GM23338 (cell line): Measurements from ENCODE around the gene TRAPPC2. TPM values are rescaled to one million over a fixed set of nuclear protein-coding genes. Genes with fewer than 3 reads are reported as not detected.

ENCODE experiments used
- ATAC-seq: fragments of 200-7000 bp; cut with Tn5 transposase; 3 replicates; pipeline ENCODE4 v1.9.1; 2020
- DNase-seq: peaks from one replicate; pipeline ENCODE4 v3.0.0-alpha.2; 2015; ENCODE audit warnings: low spot score
- H2AFZ ChIP-seq: fragments of 200-600 bp; sonication (generic); 2 replicates; pipeline ENCODE4 v1.8.0; 2016; ENCODE audit warnings: antibody characterized with exemption, mild to moderate bottlenecking, moderate library complexity
- H3F3A ChIP-seq: fragments of 200-600 bp; sonication (generic); replicated peaks from 2 replicates; pipeline ENCODE4 v1.8.0; 2017; ENCODE audit warnings: antibody characterized with exemption, mixed run types, low read depth
- H3K27ac ChIP-seq: fragments of 200-600 bp; sonication (generic); 2 replicates; pipeline ENCODE4 v1.6.1; 2016; ENCODE audit warnings: low read depth
- H3K27me3 ChIP-seq: fragments of 200-600 bp; sonication (generic); 2 replicates; pipeline ENCODE4 v1.8.0; 2016; ENCODE audit warnings: mild to moderate bottlenecking, mixed run types, moderate library complexity; ENCODE audit not compliant: insufficient read depth
- H3K36me3 ChIP-seq: fragments of 200-600 bp; sonication (generic); 2 replicates; pipeline ENCODE4 v1.8.0; 2016; ENCODE audit warnings: mild to moderate bottlenecking; ENCODE audit not compliant: insufficient read depth
- H3K4me1 ChIP-seq: fragments of 200-600 bp; sonication (generic); 2 replicates; pipeline ENCODE4 v1.8.0; 2016; ENCODE audit warnings: mild to moderate bottlenecking, moderate library complexity; ENCODE audit not compliant: insufficient read depth
- H3K4me2 ChIP-seq: fragments of 200-600 bp; sonication (generic); 2 replicates; pipeline ENCODE4 v1.7.1; 2017; ENCODE audit warnings: mixed run types
- H3K4me3 ChIP-seq: fragments of 200-600 bp; sonication (generic); 2 replicates; pipeline ENCODE4 v1.6.1; 2016; ENCODE audit warnings: mixed run types
- H3K79me2 ChIP-seq: fragments of 200-600 bp; sonication (generic); replicated peaks from 2 replicates; pipeline ENCODE4 v1.8.0; 2017; ENCODE audit warnings: mild to moderate bottlenecking; ENCODE audit not compliant: insufficient read depth
- H3K9me2 ChIP-seq: fragments of 200-600 bp; sonication (generic); 2 replicates; pipeline ENCODE4 v1.8.0; 2017; ENCODE audit not compliant: insufficient read depth
- H4K20me1 ChIP-seq: fragments of 200-600 bp; sonication (generic); replicated peaks from 2 replicates; pipeline ENCODE4 v1.8.0; 2017; ENCODE audit warnings: mild to moderate bottlenecking; ENCODE audit not compliant: insufficient read depth
- H3K27ac Mint-ChIP-seq: 2 replicates; pipeline ENCODE4 v1.8.0; 2020; ENCODE audit warnings: inconsistent platforms, mild to moderate bottlenecking, moderate library complexity, mixed read lengths
- H3K27me3 Mint-ChIP-seq: 3 replicates; pipeline ENCODE4 v1.8.0; 2022; ENCODE audit warnings: low read depth, mild to moderate bottlenecking, moderate library complexity, mixed read lengths, inconsistent platforms; ENCODE audit not compliant: insufficient read depth, poor library complexity
- H3K36me3 Mint-ChIP-seq: 3 replicates; pipeline ENCODE4 v1.8.0; 2021; ENCODE audit warnings: low read depth, mild to moderate bottlenecking, inconsistent platforms, moderate library complexity, mixed read lengths
- H3K4me1 Mint-ChIP-seq: 3 replicates; pipeline ENCODE4 v1.8.0; 2020; ENCODE audit warnings: mild to moderate bottlenecking, inconsistent platforms, mixed read lengths
- H3K4me3 Mint-ChIP-seq: 3 replicates; pipeline ENCODE4 v1.8.0; 2021; ENCODE audit warnings: moderate library complexity, mild to moderate bottlenecking, inconsistent platforms, mixed read lengths
- H3K9me3 Mint-ChIP-seq: 3 replicates; pipeline ENCODE4 v1.8.0; 2020; ENCODE audit warnings: moderate library complexity, mild to moderate bottlenecking, inconsistent platforms, mixed read lengths
- CREB1 ChIP-seq: fragments of 250-450 bp; sonication (Bioruptor Pico); IDR thresholded peaks from 2 replicates; pipeline ENCODE4 v1.5.0; 2020; ENCODE audit warnings: low read depth, mild to moderate bottlenecking, moderate library complexity
- EZH2 ChIP-seq: fragments of 200-600 bp; sonication (generic); IDR thresholded peaks from one replicate; pipeline ENCODE4 v1.8.0; 2017; ENCODE audit warnings: antibody characterized with exemption, mild to moderate bottlenecking, low read depth; ENCODE audit not compliant: unreplicated experiment
- EZH2phosphoT487 ChIP-seq: fragments of 200-600 bp; sonication (generic); IDR thresholded peaks from one replicate; pipeline ENCODE4 v1.8.1; 2018; ENCODE audit warnings: antibody characterized with exemption; ENCODE audit not compliant: unreplicated experiment
- NANOG ChIP-seq: IDR thresholded peaks from 2 replicates; pipeline ENCODE4 v1.6.1; 2016; ENCODE audit warnings: antibody characterized with exemption, borderline replicate concordance
- ZNF114 ChIP-seq: fragments of 250-450 bp; sonication (Bioruptor Pico); IDR thresholded peaks from 2 replicates; pipeline ENCODE4 v1.5.0; 2020; ENCODE audit warnings: mild to moderate bottlenecking, moderate library complexity
- ZNF331 ChIP-seq: fragments of 250-450 bp; sonication (Bioruptor Pico); IDR thresholded peaks from 2 replicates; pipeline ENCODE4 v1.5.0; 2020; ENCODE audit warnings: low read depth, mild to moderate bottlenecking, moderate library complexity
- ZNF462 ChIP-seq: fragments of 250-450 bp; sonication (Bioruptor Pico); IDR thresholded peaks from 2 replicates; pipeline ENCODE4 v1.5.0; 2020; ENCODE audit warnings: mild to moderate bottlenecking, moderate library complexity
- polyA plus RNA-seq: library from polyadenylated mRNA; unstranded; fragments of >200 nt; fragmentation: Nextera tagmentation; extraction: Ambion mirVana; gene quantifications from 2 replicates; pipeline ENCODE4 v1.2.1, GENCODE V29; 2016
- total RNA-seq: library from RNA; depleted of rRNA; stranded (reverse); fragments of >200 nt; shearing (Covaris generic); gene quantifications from 2 replicates; pipeline ENCODE4 v1.2.3, GENCODE V29; 2014
- TF ChIP-seq, protein P1 (sequence below), 2 experiments: fragments of 200-600 bp in 1 of 2; sonication (generic) in 1 of 2; conservative IDR thresholded peaks; 2 replicates each; pipeline versions ENCODE4 v1.5.1 to v1.6.1; 2016 to 2017; ENCODE audit warnings: antibody characterized with exemption in 2 of 2, low read depth in 2 of 2, mild to moderate bottlenecking in 2 of 2, moderate library complexity in 1 of 2
- TF ChIP-seq, protein P2 (sequence below): IDR thresholded peaks from one replicate; pipeline ENCODE4 v1.6.1; 2018; ENCODE audit warnings: antibody characterized with exemption; ENCODE audit not compliant: unreplicated experiment

Gene TRAPPC2
- total and polyA plus RNA-seq, 2 experiments from 2014 or later, result 11.7 to 14.6 TPM

DNA sequence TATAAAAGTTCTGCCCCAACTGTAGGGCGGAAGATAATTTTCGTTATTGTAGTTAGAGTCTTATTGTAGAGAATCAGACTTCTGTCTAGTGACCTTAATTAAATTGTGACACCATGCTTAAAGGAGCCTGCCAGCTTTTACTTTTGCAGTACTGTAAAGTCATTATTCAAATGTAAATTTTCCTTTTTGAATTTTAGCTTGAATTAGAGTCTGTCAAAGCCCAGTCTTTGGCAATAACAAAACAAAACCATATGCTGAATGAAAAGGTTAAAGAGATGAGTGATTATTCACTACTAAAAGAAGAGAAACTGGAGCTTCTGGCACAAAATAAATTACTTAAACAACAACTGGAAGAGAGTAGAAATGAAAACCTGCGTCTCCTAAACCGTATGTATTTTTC lies 22.0 kb upstream of the TRAPPC2 start (continued):
- TF ChIP-seq ZNF462 (no peak), NANOG (no peak), EZH2 (no peak)
- TF ChIP-seq, protein P1, sequence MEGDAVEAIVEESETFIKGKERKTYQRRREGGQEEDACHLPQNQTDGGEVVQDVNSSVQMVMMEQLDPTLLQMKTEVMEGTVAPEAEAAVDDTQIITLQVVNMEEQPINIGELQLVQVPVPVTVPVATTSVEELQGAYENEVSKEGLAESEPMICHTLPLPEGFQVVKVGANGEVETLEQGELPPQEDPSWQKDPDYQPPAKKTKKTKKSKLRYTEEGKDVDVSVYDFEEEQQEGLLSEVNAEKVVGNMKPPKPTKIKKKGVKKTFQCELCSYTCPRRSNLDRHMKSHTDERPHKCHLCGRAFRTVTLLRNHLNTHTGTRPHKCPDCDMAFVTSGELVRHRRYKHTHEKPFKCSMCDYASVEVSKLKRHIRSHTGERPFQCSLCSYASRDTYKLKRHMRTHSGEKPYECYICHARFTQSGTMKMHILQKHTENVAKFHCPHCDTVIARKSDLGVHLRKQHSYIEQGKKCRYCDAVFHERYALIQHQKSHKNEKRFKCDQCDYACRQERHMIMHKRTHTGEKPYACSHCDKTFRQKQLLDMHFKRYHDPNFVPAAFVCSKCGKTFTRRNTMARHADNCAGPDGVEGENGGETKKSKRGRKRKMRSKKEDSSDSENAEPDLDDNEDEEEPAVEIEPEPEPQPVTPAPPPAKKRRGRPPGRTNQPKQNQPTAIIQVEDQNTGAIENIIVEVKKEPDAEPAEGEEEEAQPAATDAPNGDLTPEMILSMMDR (conservative IDR thresholded peaks at IDR 0.05; ENCODE audit: low read depth in 2 of 2), result no peak

- peaks cover 12% of the 10 kb centered on the region; the same call in 1 of the 2 replicates for H3K36me3 ChIP-seq
- Mint-ChIP-seq H3K9me3 (no peaks in the 10 kb centered on the region), H3K27ac (no peak overlapping the region), H3K4me3 (no peak overlapping the region), H3K36me3 (peaks cover 58% of the 10 kb centered on the region), H3K27me3 (peaks cover under 1% of the 10 kb centered on the region), H3K4me1 (peaks cover 13% of the 10 kb centered on the region)
- H3K4me2 ChIP-seq, result no peak overlapping the region
- H3K27me3 ChIP-seq, result no peaks in the 10 kb centered on the region
- H3K27ac ChIP-seq, result no peak overlapping the region
- ATAC-seq (no peak), DNase-seq (no peak)
- H3F3A ChIP-seq, result no peaks in the 10 kb centered on the region
- no peaks in the 10 kb centered on the region for H4K20me1 ChIP-seq
- H2AFZ ChIP-seq, result no peak overlapping the region
- no peaks in the 10 kb centered on the region for H3K79me2 ChIP-seq
- no peak overlapping the region for H3K4me3 ChIP-seq
- H3K9me2 ChIP-seq, result no peaks in the 10 kb centered on the region
- H3K4me1 ChIP-seq, result 0 out of 2 replicates have a peak, but pooled peaks cover 8% of the 10 kb centered on the region
- TF ChIP-seq, protein P2, sequence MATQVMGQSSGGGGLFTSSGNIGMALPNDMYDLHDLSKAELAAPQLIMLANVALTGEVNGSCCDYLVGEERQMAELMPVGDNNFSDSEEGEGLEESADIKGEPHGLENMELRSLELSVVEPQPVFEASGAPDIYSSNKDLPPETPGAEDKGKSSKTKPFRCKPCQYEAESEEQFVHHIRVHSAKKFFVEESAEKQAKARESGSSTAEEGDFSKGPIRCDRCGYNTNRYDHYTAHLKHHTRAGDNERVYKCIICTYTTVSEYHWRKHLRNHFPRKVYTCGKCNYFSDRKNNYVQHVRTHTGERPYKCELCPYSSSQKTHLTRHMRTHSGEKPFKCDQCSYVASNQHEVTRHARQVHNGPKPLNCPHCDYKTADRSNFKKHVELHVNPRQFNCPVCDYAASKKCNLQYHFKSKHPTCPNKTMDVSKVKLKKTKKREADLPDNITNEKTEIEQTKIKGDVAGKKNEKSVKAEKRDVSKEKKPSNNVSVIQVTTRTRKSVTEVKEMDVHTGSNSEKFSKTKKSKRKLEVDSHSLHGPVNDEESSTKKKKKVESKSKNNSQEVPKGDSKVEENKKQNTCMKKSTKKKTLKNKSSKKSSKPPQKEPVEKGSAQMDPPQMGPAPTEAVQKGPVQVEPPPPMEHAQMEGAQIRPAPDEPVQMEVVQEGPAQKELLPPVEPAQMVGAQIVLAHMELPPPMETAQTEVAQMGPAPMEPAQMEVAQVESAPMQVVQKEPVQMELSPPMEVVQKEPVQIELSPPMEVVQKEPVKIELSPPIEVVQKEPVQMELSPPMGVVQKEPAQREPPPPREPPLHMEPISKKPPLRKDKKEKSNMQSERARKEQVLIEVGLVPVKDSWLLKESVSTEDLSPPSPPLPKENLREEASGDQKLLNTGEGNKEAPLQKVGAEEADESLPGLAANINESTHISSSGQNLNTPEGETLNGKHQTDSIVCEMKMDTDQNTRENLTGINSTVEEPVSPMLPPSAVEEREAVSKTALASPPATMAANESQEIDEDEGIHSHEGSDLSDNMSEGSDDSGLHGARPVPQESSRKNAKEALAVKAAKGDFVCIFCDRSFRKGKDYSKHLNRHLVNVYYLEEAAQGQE, result no peak
- no peak for TF ChIP-seq CREB1 (CRISPR knock-in tag)
- TF ChIP-seq, protein P1 (conservative IDR thresholded peaks at IDR 0.05; ENCODE audit: low read depth in 2 of 2), result no peak
- TF ChIP-seq EZH2, result no peak
- no peak for TF ChIP-seq ZNF331 (CRISPR knock-in tag)
- no peak for TF ChIP-seq ZNF114 (CRISPR knock-in tag)
- TF ChIP-seq EZH2phosphoT487, result no peak
Observed at GRCh38 chrX:13755254-13755653, 20.8 kb upstream of the TRAPPC2 start.
